Natural killer cell (primary cell): Measurements from ENCODE around the gene DMRT1. TPM values are rescaled to one million over a fixed set of nuclear protein-coding genes. Genes with fewer than 3 reads are reported as not detected.
A peak's percentile ranks its signal among the peaks of the same experiment; 100 is the strongest.

Experiments
- ATAC-seq, 3 donors: fragments of 150-1000 bp in 2 of 3; fragments of 200-7000 bp in 1 of 3; cut with Tn5 transposase; 1 replicate in 1 of 3; 2 replicates in 2 of 3; pipeline ENCODE4 v1.10.0; 2021; ENCODE audit warnings: mild to moderate bottlenecking in 2 of 3, moderate library complexity in 2 of 3
- DNase-seq, 2 donors: peaks; one replicate each; pipeline versions ENCODE4 v3.0.0 to v3.0.0-alpha.2; 2013 to 2021; ENCODE audit warnings: mixed read lengths in 1 of 2
- H3K27ac ChIP-seq: one replicate; pipeline ENCODE4 v1.5.1; 2013; ENCODE audit warnings: mild to moderate bottlenecking, low read length
- H3K27me3 ChIP-seq: one replicate; pipeline ENCODE4 v1.6.1; 2013; ENCODE audit warnings: low read length; ENCODE audit not compliant: control insufficient read depth, insufficient read depth
- H3K36me3 ChIP-seq: one replicate; pipeline ENCODE4 v1.6.1; 2013; ENCODE audit warnings: low read length; ENCODE audit not compliant: control insufficient read depth, insufficient read depth
- H3K4me1 ChIP-seq: one replicate; pipeline ENCODE4 v1.6.1; 2013; ENCODE audit warnings: low read length; ENCODE audit not compliant: control insufficient read depth, insufficient read depth
- H3K4me3 ChIP-seq: one replicate; pipeline ENCODE4 v1.5.1; 2013; ENCODE audit warnings: low read length
- H3K9me3 ChIP-seq: one replicate; pipeline ENCODE4 v1.6.1; 2013; ENCODE audit warnings: low read length; ENCODE audit not compliant: control insufficient read depth, insufficient read depth
- H3K27ac Mint-ChIP-seq, 2 donors: one replicate each; pipeline ENCODE4 v1.8.0; 2022; ENCODE audit warnings: mild to moderate bottlenecking in 2 of 2, mixed read lengths in 2 of 2, moderate library complexity in 1 of 2
- H3K27me3 Mint-ChIP-seq, 2 donors: one replicate each; pipeline ENCODE4 v1.8.0; 2022; ENCODE audit warnings: low read depth in 2 of 2, mixed read lengths in 2 of 2
- H3K36me3 Mint-ChIP-seq: one replicate; pipeline ENCODE4 v1.8.0; 2022; ENCODE audit warnings: mixed read lengths
- H3K4me1 Mint-ChIP-seq, 2 donors: one replicate each; pipeline ENCODE4 v1.8.0; 2022; ENCODE audit warnings: mixed read lengths in 2 of 2
- H3K4me3 Mint-ChIP-seq: one replicate; pipeline ENCODE4 v1.8.0; 2022; ENCODE audit warnings: mild to moderate bottlenecking, moderate library complexity, mixed read lengths
- H3K9me3 Mint-ChIP-seq, 2 donors: one replicate each; pipeline ENCODE4 v1.8.0; 2022; ENCODE audit warnings: mixed read lengths in 2 of 2
- WGBS: methylation state at CpG from one replicate; pipeline ENCODE4 v1.1.7; 2013; ENCODE audit warnings: missing lambda C conversion rate; ENCODE audit not compliant: insufficient coverage; 5-methylcytosine and 5-hydroxymethylcytosine counted together
- intact Hi-C: fragments of 100-400 bp; cut with micrococcal nuclease; formaldehyde crosslinking; loops from one replicate; pipeline ENCODE4 v1.14.2; 2022
- total RNA-seq, 4 donors: library from RNA; stranded (reverse); fragments of 120-200 nt in 1 of 4; gene quantifications; one replicate each; pipeline versions ENCODE4 v1.2.3 to v1.2.4, GENCODE V29; 2013 to 2022
- TF ChIP-seq, protein P1 (sequence below): fragments of 200-600 bp; IDR thresholded peaks from one replicate; pipeline ENCODE4 v1.8.0; 2022; ENCODE audit warnings: antibody characterized with exemption

Gene DMRT1
- total RNA-seq, 3 donors from 2014 or later (not counting 1 experiment from before 2014, with no cell fraction given) = not detected

GRCh38 chr9:973295-973834 lies 131.9 kb downstream of the DMRT1 start:
- 13% methylated on average over 17 of the region's 17 CpGs for WGBS
- no peaks in the 10 kb centered on the region for H3K9me3 ChIP-seq
- H3K27me3 ChIP-seq = peaks cover 64% of the 10 kb centered on the region
- no peaks in the 10 kb centered on the region for H3K36me3 ChIP-seq
- Mint-ChIP-seq H3K9me3 (no peaks in the 10 kb centered on the region), H3K27me3 (peaks cover 57 to 60% of the 10 kb centered on the region in 2 donors), H3K4me3 (peak overlapping the region; percentile 17), H3K4me1 (no peaks in the 10 kb centered on the region), H3K36me3 (no peaks in the 10 kb centered on the region), H3K27ac (no peak overlapping the region)
- ATAC-seq = no peak
- DNase-seq = no peak
- H3K27ac ChIP-seq = no peak overlapping the region
- peaks cover 29% of the 10 kb centered on the region for H3K4me1 ChIP-seq
- H3K4me3 ChIP-seq = no peak overlapping the region
- intact Hi-C loops = no loop called here
- TF ChIP-seq, protein P1, sequence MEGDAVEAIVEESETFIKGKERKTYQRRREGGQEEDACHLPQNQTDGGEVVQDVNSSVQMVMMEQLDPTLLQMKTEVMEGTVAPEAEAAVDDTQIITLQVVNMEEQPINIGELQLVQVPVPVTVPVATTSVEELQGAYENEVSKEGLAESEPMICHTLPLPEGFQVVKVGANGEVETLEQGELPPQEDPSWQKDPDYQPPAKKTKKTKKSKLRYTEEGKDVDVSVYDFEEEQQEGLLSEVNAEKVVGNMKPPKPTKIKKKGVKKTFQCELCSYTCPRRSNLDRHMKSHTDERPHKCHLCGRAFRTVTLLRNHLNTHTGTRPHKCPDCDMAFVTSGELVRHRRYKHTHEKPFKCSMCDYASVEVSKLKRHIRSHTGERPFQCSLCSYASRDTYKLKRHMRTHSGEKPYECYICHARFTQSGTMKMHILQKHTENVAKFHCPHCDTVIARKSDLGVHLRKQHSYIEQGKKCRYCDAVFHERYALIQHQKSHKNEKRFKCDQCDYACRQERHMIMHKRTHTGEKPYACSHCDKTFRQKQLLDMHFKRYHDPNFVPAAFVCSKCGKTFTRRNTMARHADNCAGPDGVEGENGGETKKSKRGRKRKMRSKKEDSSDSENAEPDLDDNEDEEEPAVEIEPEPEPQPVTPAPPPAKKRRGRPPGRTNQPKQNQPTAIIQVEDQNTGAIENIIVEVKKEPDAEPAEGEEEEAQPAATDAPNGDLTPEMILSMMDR = no peak

DNA sequence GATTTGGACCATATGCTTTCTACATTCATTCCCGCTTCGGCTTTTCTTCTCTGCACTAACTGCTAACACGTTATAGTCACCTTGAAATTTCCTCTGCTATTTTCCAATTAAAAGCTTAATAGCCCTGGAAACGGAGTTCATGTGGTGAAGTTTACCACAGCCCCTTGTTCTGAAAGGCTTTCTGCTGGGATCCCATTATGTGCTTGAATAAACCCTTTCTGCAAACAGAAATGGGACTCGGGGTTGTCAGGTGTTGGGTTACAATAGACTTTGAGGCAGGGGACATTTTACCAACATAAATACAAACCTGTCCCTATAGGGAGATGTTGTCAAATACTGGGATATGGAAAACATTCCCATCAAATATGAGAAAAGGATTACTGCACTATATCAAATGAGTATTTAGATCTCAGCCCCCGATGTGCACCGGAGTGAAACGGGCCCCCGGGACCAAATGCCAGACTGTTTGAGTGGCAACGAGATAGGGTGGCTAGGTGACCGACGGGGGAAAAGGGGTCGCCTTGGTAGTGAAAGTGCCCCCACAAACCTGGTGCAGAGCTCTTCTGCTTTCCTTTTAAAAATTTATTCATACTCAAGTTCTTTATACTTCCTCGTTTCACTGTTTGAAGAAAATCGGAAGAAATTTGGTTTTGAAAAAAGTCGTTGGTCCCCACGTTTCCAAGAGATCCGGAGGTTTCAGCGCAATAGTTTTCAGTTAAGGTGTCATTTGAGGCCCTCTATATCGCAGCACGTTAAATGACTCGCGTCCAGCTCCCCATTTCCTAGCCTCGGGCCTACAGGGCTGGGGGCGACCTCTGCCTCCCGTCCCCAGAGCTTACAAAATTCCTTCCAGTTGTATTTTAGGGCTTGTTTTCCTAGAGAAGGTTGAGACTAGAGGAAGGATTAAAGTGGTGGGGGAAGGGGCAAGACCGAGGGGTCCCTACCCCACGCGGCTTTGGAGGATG lies 132.8 kb downstream of the DMRT1 start:
- no peaks in the 10 kb centered on the region for H3K36me3 ChIP-seq
- Mint-ChIP-seq H3K27ac (no peak overlapping the region), H3K27me3 (peaks cover 57 to 60% of the 10 kb centered on the region in 2 donors), H3K36me3 (no peaks in the 10 kb centered on the region), H3K4me1 (no peaks in the 10 kb centered on the region), H3K4me3 (no peak overlapping the region), H3K9me3 (no peaks in the 10 kb centered on the region)
- peaks cover 29% of the 10 kb centered on the region for H3K4me1 ChIP-seq
- ATAC-seq = no peak
- TF ChIP-seq, protein P1 = no peak
- peaks cover 62% of the 10 kb centered on the region for H3K27me3 ChIP-seq
- H3K9me3 ChIP-seq = no peaks in the 10 kb centered on the region
- no peak overlapping the region for H3K4me3 ChIP-seq
- DNase-seq = no peak
- intact Hi-C loops = no loop called here
- H3K27ac ChIP-seq = no peak overlapping the region
- WGBS = 8% methylated on average over 27 of the region's 29 CpGs

- Mint-ChIP-seq H3K9me3 (no peaks in the 10 kb centered on the region), H3K4me3 (no peak overlapping the region), H3K4me1 (no peaks in the 10 kb centered on the region), H3K27ac (no peak overlapping the region), H3K27me3 (peaks cover 59 to 60% of the 10 kb centered on the region in 2 donors), H3K36me3 (no peaks in the 10 kb centered on the region)
- intact Hi-C loops = no loop called here
- TF ChIP-seq, protein P1 = no peak
- ATAC-seq = no peak
- H3K27ac ChIP-seq = no peak overlapping the region
- H3K4me1 ChIP-seq = peaks cover 23% of the 10 kb centered on the region
- 14% methylated on average over 24 of the region's 24 CpGs for WGBS
- peaks cover 53% of the 10 kb centered on the region for H3K27me3 ChIP-seq
- no peak overlapping the region for H3K4me3 ChIP-seq
- DNase-seq = no peak
- no peaks in the 10 kb centered on the region for H3K36me3 ChIP-seq
- no peaks in the 10 kb centered on the region for H3K9me3 ChIP-seq
These were observed 133.7 kb downstream of the DMRT1 start for GRCh38 chr9:974996-975739.
